Panc1 (cell line): ENCODE measurements around the gene NADSYN1.

Source experiments
- POLR2AphosphoS5 ChIP-seq: IDR thresholded peaks from 2 replicates; pipeline ENCODE4 v1.6.1; 2012; ENCODE audit warnings: mild to moderate bottlenecking, low read depth, low read length, moderate library complexity
- SIN3A ChIP-seq: IDR thresholded peaks from 2 replicates; pipeline ENCODE4 v1.6.1; 2012; ENCODE audit warnings: low read depth, mild to moderate bottlenecking, low read length, moderate library complexity, borderline replicate concordance; ENCODE audit not compliant: insufficient read depth
- TCF7L2 ChIP-seq: IDR thresholded peaks from 2 replicates; pipeline ENCODE4 v1.6.1; 2011; ENCODE audit warnings: mild to moderate bottlenecking, low read depth, low read length, inconsistent platforms
- TF ChIP-seq, protein P1 (sequence below): fragments of 450-650 bp; IDR thresholded peaks from 2 replicates; pipeline ENCODE4 v1.5.1; 2017; ENCODE audit warnings: mild to moderate bottlenecking
- TF ChIP-seq, protein P2 (sequence below), 2 experiments: IDR thresholded peaks; 2 replicates each; pipeline ENCODE4 v1.6.1; 2011 to 2012; ENCODE audit warnings: low read depth in 2 of 2, control low read depth in 1 of 2, low read length in 1 of 2, mild to moderate bottlenecking in 1 of 2, moderate library complexity in 1 of 2; ENCODE audit not compliant: insufficient read depth in 1 of 2

DNA sequence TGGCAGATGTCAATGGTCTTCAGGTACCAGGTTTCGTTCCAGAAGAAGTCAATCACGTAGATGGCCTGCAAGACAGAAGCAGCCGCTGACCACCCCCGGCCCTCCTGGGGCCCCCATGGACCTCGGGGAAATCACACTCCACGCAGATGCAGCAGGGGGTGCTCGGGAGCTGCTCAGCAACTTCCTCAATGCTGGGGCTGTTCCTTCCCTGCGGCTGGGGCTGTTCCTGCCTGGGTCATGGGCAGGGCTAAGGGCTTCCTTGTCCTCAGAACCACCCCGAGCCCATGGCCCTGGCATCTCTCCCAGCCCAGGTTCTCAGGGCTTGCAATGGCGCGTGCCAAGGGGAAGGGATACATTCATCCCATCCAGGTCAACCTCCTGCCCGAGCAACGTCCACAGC is 15.1 kb upstream of the NADSYN1 start:
- TF ChIP-seq, protein P1, sequence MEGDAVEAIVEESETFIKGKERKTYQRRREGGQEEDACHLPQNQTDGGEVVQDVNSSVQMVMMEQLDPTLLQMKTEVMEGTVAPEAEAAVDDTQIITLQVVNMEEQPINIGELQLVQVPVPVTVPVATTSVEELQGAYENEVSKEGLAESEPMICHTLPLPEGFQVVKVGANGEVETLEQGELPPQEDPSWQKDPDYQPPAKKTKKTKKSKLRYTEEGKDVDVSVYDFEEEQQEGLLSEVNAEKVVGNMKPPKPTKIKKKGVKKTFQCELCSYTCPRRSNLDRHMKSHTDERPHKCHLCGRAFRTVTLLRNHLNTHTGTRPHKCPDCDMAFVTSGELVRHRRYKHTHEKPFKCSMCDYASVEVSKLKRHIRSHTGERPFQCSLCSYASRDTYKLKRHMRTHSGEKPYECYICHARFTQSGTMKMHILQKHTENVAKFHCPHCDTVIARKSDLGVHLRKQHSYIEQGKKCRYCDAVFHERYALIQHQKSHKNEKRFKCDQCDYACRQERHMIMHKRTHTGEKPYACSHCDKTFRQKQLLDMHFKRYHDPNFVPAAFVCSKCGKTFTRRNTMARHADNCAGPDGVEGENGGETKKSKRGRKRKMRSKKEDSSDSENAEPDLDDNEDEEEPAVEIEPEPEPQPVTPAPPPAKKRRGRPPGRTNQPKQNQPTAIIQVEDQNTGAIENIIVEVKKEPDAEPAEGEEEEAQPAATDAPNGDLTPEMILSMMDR: no peak
- TF ChIP-seq POLR2AphosphoS5 (no peak), SIN3A (no peak), TCF7L2 (no peak)
- TF ChIP-seq, protein P2, sequence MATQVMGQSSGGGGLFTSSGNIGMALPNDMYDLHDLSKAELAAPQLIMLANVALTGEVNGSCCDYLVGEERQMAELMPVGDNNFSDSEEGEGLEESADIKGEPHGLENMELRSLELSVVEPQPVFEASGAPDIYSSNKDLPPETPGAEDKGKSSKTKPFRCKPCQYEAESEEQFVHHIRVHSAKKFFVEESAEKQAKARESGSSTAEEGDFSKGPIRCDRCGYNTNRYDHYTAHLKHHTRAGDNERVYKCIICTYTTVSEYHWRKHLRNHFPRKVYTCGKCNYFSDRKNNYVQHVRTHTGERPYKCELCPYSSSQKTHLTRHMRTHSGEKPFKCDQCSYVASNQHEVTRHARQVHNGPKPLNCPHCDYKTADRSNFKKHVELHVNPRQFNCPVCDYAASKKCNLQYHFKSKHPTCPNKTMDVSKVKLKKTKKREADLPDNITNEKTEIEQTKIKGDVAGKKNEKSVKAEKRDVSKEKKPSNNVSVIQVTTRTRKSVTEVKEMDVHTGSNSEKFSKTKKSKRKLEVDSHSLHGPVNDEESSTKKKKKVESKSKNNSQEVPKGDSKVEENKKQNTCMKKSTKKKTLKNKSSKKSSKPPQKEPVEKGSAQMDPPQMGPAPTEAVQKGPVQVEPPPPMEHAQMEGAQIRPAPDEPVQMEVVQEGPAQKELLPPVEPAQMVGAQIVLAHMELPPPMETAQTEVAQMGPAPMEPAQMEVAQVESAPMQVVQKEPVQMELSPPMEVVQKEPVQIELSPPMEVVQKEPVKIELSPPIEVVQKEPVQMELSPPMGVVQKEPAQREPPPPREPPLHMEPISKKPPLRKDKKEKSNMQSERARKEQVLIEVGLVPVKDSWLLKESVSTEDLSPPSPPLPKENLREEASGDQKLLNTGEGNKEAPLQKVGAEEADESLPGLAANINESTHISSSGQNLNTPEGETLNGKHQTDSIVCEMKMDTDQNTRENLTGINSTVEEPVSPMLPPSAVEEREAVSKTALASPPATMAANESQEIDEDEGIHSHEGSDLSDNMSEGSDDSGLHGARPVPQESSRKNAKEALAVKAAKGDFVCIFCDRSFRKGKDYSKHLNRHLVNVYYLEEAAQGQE (IDR thresholded peaks at IDR 0.05; ENCODE audit: insufficient read depth in 1 of 2, low read depth in 2 of 2, low read length in 1 of 2): no peak
